K562 (cell line): ENCODE data around the gene ARHGEF10L. TPM values are rescaled to one million over a fixed set of nuclear protein-coding genes. Genes with fewer than 3 reads are reported as not detected.
"Not testable (repeated sequence)": the region's sequence is repeated elsewhere in the genome, so short reads cannot be mapped to it uniquely, and the experiment has no call there.

ENCODE experiments used
- ATAC-seq: fragments of 200-7000 bp; cut with Tn5 transposase; 3 replicates; pipeline ENCODE4 v1.9.1; 2020; ENCODE audit warnings: moderate library complexity
- BruUV-seq: library from RNA; stranded (reverse); fragments of 400-500 nt; replicated peaks from 2 replicates; lab custom pipeline; 2021; lab: Mats Ljungman, UMichigan
- CTCF ChIA-PET: fragments of 300-600 bp; formaldehyde crosslinking; extraction: SDS; loops from one replicate; lab custom pipeline; 2021; ENCODE audit warnings: low intra/inter-chr PET ratio; lab: Yijun Ruan, JAX
- POLR2A ChIA-PET: fragments of 300-600, 350-650 bp; sonication (Branson Sonifier 250); formaldehyde crosslinking; extraction: SDS; loops from one replicate; lab custom pipeline; 2021; ENCODE audit warnings: antibody characterized with exemption, inconsistent platforms; lab: Yijun Ruan, JAX
- DNase-seq, 4 experiments: peaks; one replicate each; pipeline versions ENCODE4 v3.0.0 to v3.0.0-alpha.2; 2011 to 2018; ENCODE audit warnings: low spot score in 3 of 4, mixed read lengths in 3 of 4; ENCODE audit errors: extremely low read depth in 1 of 4
- FAIRE-seq: peaks from 2 replicates; lab custom pipeline; 2011; peaks lifted over from hg19 to GRCh38; lab: Jason Lieb, UNC
- H2AFZ ChIP-seq: 2 replicates; pipeline ENCODE4 v1.6.0; 2011; ENCODE audit warnings: low read depth, low read length, control low read depth, inconsistent platforms
- H3K27ac ChIP-seq: fragments of 200-600 bp; 3 replicates; pipeline ENCODE4 v1.8.0; 2011; ENCODE audit warnings: low read depth, mild to moderate bottlenecking, control low read depth, inconsistent platforms, low read length, moderate library complexity, mixed read lengths; ENCODE audit errors: extremely low read depth
- H3K27me3 ChIP-seq, 2 experiments: fragments of 300-600 bp in 1 of 2; 2 replicates in 1 of 2; 3 replicates in 1 of 2; pipeline versions ENCODE4 v1.6.0 to v1.8.0; 2011; ENCODE audit warnings: inconsistent platforms in 2 of 2, low read length in 2 of 2, mild to moderate bottlenecking in 1 of 2, mixed read lengths in 1 of 2, moderate library complexity in 1 of 2; ENCODE audit not compliant: control insufficient read depth in 2 of 2, insufficient read depth in 2 of 2
- H3K36me3 ChIP-seq: fragments of 300-600 bp; 3 replicates; pipeline ENCODE4 v1.8.0; 2011; ENCODE audit warnings: mild to moderate bottlenecking, low read length, inconsistent platforms; ENCODE audit not compliant: control insufficient read depth, insufficient read depth
- H3K4me1 ChIP-seq, 2 experiments: fragments of 200-600 bp in 1 of 2; replicated peaks in 1 of 2; 2 replicates in 1 of 2; 3 replicates in 1 of 2; pipeline versions ENCODE4 v1.5.1 to v1.8.0; 2011; ENCODE audit warnings: inconsistent platforms in 2 of 2, low read length in 2 of 2, mild to moderate bottlenecking in 1 of 2, mixed read lengths in 1 of 2, moderate library complexity in 1 of 2; ENCODE audit not compliant: control insufficient read depth in 2 of 2, insufficient read depth in 2 of 2
- H3K4me2 ChIP-seq: 2 replicates; pipeline ENCODE4 v1.6.1; 2011; ENCODE audit warnings: low read length, control low read depth, inconsistent platforms, mixed read lengths; ENCODE audit not compliant: insufficient read depth
- H3K4me3 ChIP-seq: fragments of 200-600 bp; sonication (generic), shearing (Covaris generic); 2 replicates; pipeline ENCODE4 v1.5.1; 2016; ENCODE audit warnings: control low read depth, inconsistent platforms
- H3K79me2 ChIP-seq: fragments of 200-600 bp; 3 replicates; pipeline ENCODE4 v1.8.0; 2011; ENCODE audit warnings: low read length, inconsistent platforms; ENCODE audit not compliant: control insufficient read depth, insufficient read depth
- H3K9ac ChIP-seq, 2 experiments: 2 replicates each; pipeline versions ENCODE4 v1.6.0 to v1.6.1; 2011; ENCODE audit warnings: low read depth in 2 of 2, low read length in 2 of 2, control low read depth in 1 of 2, inconsistent platforms in 1 of 2, mild to moderate bottlenecking in 1 of 2, mixed read lengths in 1 of 2; ENCODE audit not compliant: insufficient read depth in 1 of 2
- H3K9me1 ChIP-seq: one replicate; pipeline ENCODE4 v1.6.0; 2011; ENCODE audit warnings: inconsistent platforms, mild to moderate bottlenecking, low read length, moderate library complexity; ENCODE audit not compliant: control insufficient read depth, insufficient read depth
- H3K9me3 ChIP-seq: replicated peaks from 2 replicates; pipeline ENCODE4 v1.5.1; 2011; ENCODE audit warnings: low read depth, low read length, inconsistent platforms; ENCODE audit not compliant: control insufficient read depth, insufficient read depth
- H4K20me1 ChIP-seq: replicated peaks from 2 replicates; pipeline ENCODE4 v1.6.1; 2011; ENCODE audit warnings: low read length, inconsistent platforms, mixed read lengths; ENCODE audit not compliant: control insufficient read depth, insufficient read depth
- EHMT2 ChIP-seq: fragments of 450-650 bp; IDR thresholded peaks from 2 replicates; pipeline ENCODE4 v1.6.1; 2018; ENCODE audit warnings: antibody characterized with exemption
- HCFC1 ChIP-seq: IDR thresholded peaks from 2 replicates; pipeline ENCODE4 v1.6.1; 2012; ENCODE audit warnings: low read depth, low read length, improper control_type of control experiment
- HNRNPH1 ChIP-seq: fragments of 200-400 bp; formaldehyde crosslinking; optimal IDR thresholded peaks from 2 replicates; pipeline ENCODE3; 2017; ENCODE audit warnings: low read depth, mild to moderate bottlenecking, low read length, moderate library complexity
- NR2F6 ChIP-seq: fragments of 450-650 bp; formaldehyde crosslinking; IDR thresholded peaks from 2 replicates; pipeline ENCODE4 v1.4.0; 2020; ENCODE audit warnings: mild to moderate bottlenecking
- PHB2 ChIP-seq: fragments of 450-650 bp; IDR thresholded peaks from 2 replicates; pipeline ENCODE4 v1.6.1; 2017; ENCODE audit warnings: low read depth
- SOX6 ChIP-seq: fragments of 450-650 bp; IDR thresholded peaks from 2 replicates; pipeline ENCODE4 v1.6.1; 2014; ENCODE audit warnings: mild to moderate bottlenecking
- WGBS: fragments of 100-300 bp; shearing (Covaris generic); methylation state at CpG from one replicate; pipeline ENCODE4 v1.1.6; 2016; ENCODE audit warnings: low coverage, mixed read lengths; ENCODE audit not compliant: insufficient coverage; ENCODE audit errors: missing lambda C conversion rate; 5-methylcytosine and 5-hydroxymethylcytosine counted together
- in situ Hi-C: fragments of 300-500 bp; cut with MboI; formaldehyde crosslinking; loops from 4 replicates; pipeline ENCODE4 v1.15.0; 2018; ENCODE audit warnings: inconsistent platforms, mixed read lengths
- intact Hi-C: fragments of 100-400 bp; cut with micrococcal nuclease; formaldehyde crosslinking; loops from 2 replicates; pipeline ENCODE4 v1.14.2; 2022
- polyA plus RNA-seq, 8 experiments: library from polyadenylated mRNA; depleted of rRNA in 4 of 8; stranded (reverse) in 5 of 8; unstranded in 3 of 8; fragments of >200 nt; fragmentation: Nextera tagmentation in 2 of 8; fragmentation: Illumina TruSeq in 1 of 8; extraction: Ambion mirVana in 2 of 8; extraction: Trizol in 1 of 8; gene quantifications; 2 replicates each; pipeline versions ENCODE4 v1.2.1 to v1.2.3, GENCODE V29; 2011 to 2014; ENCODE audit warnings: inconsistent platforms in 1 of 8, missing spikeins in 1 of 8
- total RNA-seq, 7 experiments: library from RNA; depleted of rRNA in 6 of 7; stranded (reverse); fragments of >200 nt in 6 of 7; fragmentation: Illumina TruSeq in 2 of 7; extraction: Trizol in 2 of 7; gene quantifications; 2 replicates each; pipeline versions ENCODE4 v1.2.1 to v1.2.3, GENCODE V29; 2011 to 2021; ENCODE audit warnings: low replicate concordance in 1 of 7
- TF ChIP-seq, protein P1 (sequence below): fragments of 250-450 bp; sonication (Bioruptor Pico); IDR thresholded peaks from 2 replicates; pipeline ENCODE4 v1.5.0; 2021; ENCODE audit warnings: mild to moderate bottlenecking, moderate library complexity
- TF ChIP-seq, protein P2 (sequence below): fragments of 450-650 bp; formaldehyde crosslinking; IDR thresholded peaks from 2 replicates; pipeline ENCODE4 v1.4.0; 2020; ENCODE audit warnings: mild to moderate bottlenecking, moderate library complexity

The ARHGEF10L gene
- total and polyA plus RNA-seq, 9 of the 15 experiments (the other 6 are each of a cell fraction or from before 2014, with no cell fraction given) = 0.09 to 0.13 TPM; not detected in 7

DNA sequence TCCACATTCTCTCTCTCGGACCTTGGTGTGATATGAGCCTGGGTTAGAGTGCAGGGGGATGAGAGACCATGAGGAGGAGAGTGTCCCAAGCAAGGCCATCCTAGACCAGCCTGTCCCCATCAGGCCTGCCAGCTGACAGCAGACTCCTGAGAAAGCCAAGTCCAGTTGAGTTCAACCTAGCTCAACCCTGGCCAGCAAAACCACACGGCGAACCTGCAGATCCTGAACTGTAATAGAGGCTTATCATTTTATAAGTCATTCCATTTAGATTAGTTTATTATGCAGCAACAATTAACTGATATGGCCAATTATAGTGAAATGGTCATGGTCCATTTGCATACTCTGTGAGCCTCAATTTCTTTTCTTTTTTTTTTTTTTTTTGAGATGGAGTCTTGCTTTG, 36.4 kb upstream of the ARHGEF10L start (continued):
- TF ChIP-seq, protein P1, sequence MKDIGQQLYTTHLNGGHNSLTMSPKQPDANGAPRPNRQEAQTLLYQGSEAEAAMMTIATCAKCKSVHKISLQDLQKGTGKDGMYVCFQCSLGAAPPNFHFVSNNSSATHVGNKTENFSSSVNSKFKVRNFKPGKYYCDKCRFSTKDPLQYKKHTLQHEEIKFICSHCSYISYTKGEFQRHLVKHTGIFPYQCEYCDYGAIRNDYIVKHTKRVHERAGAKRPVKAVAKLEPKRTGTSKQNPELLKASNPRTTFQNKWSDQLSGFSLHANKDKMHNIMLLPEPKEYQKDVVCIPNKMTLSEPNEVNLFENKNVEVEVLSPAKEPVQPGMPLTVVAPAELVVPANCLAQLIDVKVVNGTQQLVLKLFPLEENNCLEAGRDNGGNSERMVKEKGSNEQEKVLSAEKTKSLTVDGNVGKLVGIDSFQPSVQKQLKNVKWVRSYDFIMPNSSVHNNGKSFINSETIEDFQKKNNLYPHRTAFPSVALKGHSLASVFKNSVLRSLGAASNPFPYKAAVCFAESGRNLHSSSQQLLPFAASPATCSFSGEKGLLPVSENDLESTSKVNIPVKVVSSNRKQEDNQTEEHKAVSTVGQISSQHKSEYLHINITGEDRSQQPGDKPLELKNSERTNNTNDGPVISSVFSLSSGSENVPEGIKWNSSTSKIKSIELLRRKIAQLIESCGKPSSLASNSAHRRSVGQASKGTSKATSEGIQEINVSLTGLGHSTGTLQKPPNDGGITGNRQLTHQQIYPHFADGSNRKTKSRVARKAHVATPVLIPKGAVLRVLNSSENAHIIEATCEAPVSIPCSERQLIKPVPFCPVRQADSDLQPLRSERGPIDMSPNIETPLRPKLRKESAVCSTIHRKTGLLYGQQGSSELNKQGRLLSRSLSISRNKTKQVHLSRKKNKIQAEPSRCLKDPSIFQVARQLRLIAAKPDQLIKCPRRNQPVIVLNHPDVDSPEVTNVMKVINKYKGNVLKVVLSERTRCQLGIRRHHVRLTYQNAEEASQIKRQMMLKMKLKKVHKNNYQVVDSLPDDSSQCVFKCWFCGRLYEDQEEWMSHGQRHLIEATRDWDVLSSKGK (CRISPR knock-in tag) = no peak
- TF ChIP-seq, protein P2, sequence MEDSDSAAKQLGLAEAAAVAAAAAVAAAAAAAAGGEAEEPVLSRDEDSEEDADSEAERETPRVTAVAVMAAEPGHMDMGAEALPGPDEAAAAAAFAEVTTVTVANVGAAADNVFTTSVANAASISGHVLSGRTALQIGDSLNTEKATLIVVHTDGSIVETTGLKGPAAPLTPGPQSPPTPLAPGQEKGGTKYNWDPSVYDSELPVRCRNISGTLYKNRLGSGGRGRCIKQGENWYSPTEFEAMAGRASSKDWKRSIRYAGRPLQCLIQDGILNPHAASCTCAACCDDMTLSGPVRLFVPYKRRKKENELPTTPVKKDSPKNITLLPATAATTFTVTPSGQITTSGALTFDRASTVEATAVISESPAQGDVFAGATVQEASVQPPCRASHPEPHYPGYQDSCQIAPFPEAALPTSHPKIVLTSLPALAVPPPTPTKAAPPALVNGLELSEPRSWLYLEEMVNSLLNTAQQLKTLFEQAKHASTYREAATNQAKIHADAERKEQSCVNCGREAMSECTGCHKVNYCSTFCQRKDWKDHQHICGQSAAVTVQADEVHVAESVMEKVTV (CRISPR knock-in tag) = no peak
- TF ChIP-seq HCFC1 (no peak), SOX6 (no peak), NR2F6 (CRISPR knock-in tag) (no peak), PHB2 (no peak), HNRNPH1 (no peak), EHMT2 (no peak)

DNA sequence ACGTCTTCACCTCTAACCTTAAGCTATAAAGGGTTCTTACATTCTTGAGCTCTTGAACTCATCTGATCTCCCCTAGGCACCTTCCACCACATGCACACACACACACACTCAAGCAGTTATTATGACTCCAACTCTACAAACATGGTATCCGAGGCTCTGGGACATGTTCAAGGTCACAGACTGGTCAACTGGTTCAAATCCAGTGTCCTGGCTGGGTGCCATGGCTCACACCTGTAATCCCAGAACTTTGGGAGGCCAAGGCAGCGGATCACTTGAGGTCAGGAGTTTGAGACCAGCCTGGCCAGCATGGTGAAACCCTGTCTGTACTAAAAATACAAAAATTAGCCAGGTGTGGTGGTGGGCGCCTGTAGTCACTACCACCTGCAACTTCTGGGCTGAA, 32.3 kb upstream of the ARHGEF10L start:
- WGBS = 2% methylated on average over 4 of the region's 4 CpGs
- H3K9ac ChIP-seq, H3K4me1 ChIP-seq, intact Hi-C loops, H3K4me2 ChIP-seq, H3K9me1 ChIP-seq, H3K36me3 ChIP-seq, FAIRE-seq, H3K4me3 ChIP-seq, DNase-seq, ATAC-seq, H3K79me2 ChIP-seq, BruUV-seq, CTCF ChIA-PET, H2AFZ ChIP-seq, H3K27ac ChIP-seq, in situ Hi-C loops, H3K9me3 ChIP-seq: not testable (repeated sequence)
- POLR2A ChIA-PET = interaction anchor here (0.7 to 1.0 kb wide), 2 partner anchors 15 to 71 kb away, joined by 3 read pairs; no protein-coding TSS in a partner anchor
- Histone ChIP-seq H3K27me3 (peaks cover 22 to 52% of the 10 kb centered on the region in 2 experiments), H4K20me1 (peaks cover 10% of the 10 kb centered on the region)
